Measurements from ENCODE around the gene KDM4C. TPM values are rescaled to one million over a fixed set of nuclear protein-coding genes. Genes with fewer than 3 reads are reported as not detected.

KDM4C gene
- total RNA-seq, 2 donors from 2014 or later = 11.0 to 11.9 TPM

DNA sequence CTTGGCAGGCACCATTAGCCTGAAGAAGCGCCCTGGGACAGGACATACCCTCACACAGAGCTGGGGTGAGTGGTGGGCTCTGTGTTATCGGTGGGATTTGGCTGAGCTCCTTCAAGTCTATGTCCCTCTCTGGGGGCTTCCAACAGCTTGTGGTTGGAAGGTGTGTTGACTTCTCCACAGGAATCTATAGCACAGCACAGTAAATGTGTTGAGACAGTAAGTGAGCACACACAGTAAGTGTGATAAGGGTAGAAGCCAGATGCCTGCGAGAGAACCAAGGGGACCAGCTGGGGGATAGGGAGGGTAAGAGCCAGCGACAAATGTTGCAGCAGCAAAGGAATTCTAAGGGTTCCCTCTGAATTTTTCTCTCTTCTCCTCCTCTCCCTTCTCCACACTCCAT is 448.0 kb downstream of the KDM4C start:
- Histone ChIP-seq H3K4me3 (no peak overlapping the region), H3K4me1 (no peaks in the 10 kb centered on the region), H3K36me3 (no peaks in the 10 kb centered on the region), H3K27ac (no peak overlapping the region), H3K9me3 (no peaks in the 10 kb centered on the region), H3K27me3 (no peaks in the 10 kb centered on the region)
- no peak for DNase-seq (ENCODE audit: low spot score)
- TF ChIP-seq, protein P1, sequence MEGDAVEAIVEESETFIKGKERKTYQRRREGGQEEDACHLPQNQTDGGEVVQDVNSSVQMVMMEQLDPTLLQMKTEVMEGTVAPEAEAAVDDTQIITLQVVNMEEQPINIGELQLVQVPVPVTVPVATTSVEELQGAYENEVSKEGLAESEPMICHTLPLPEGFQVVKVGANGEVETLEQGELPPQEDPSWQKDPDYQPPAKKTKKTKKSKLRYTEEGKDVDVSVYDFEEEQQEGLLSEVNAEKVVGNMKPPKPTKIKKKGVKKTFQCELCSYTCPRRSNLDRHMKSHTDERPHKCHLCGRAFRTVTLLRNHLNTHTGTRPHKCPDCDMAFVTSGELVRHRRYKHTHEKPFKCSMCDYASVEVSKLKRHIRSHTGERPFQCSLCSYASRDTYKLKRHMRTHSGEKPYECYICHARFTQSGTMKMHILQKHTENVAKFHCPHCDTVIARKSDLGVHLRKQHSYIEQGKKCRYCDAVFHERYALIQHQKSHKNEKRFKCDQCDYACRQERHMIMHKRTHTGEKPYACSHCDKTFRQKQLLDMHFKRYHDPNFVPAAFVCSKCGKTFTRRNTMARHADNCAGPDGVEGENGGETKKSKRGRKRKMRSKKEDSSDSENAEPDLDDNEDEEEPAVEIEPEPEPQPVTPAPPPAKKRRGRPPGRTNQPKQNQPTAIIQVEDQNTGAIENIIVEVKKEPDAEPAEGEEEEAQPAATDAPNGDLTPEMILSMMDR (IDR thresholded peaks at IDR 0.05) = no peak

DNA sequence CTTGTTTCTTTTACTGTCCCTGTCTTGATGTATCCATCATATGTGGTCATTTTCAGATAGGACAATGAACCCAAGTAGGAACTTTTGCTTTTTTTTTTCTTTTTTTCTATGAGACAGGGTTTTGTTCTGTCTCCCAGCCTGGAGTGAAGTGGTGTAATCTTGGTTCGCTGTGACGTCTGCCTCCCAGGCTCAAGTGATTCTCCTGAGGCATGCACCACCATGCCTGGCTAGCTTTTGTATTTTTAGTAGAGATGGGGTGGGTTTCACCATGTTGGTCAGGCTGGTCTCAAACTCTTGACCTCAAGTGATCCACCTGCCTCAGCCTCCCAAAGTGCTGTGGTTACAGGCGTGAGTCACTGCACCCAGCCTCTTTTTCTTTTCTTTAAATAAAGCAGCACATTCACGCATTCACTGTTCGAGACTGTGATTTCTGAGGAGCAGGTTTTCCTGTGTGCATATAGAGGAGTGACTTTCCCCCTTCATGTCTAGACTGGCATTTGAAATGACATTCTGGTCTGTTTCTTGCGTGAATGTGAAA is 448.5 kb downstream of the KDM4C start:
- no peak for DNase-seq (ENCODE audit: low spot score)
- Histone ChIP-seq H3K27me3 (no peaks in the 10 kb centered on the region), H3K27ac (no peak overlapping the region), H3K9me3 (no peaks in the 10 kb centered on the region), H3K4me1 (no peaks in the 10 kb centered on the region), H3K4me3 (no peak overlapping the region), H3K36me3 (no peaks in the 10 kb centered on the region)
- TF ChIP-seq, protein P1 (IDR thresholded peaks at IDR 0.05) = no peak

DNA sequence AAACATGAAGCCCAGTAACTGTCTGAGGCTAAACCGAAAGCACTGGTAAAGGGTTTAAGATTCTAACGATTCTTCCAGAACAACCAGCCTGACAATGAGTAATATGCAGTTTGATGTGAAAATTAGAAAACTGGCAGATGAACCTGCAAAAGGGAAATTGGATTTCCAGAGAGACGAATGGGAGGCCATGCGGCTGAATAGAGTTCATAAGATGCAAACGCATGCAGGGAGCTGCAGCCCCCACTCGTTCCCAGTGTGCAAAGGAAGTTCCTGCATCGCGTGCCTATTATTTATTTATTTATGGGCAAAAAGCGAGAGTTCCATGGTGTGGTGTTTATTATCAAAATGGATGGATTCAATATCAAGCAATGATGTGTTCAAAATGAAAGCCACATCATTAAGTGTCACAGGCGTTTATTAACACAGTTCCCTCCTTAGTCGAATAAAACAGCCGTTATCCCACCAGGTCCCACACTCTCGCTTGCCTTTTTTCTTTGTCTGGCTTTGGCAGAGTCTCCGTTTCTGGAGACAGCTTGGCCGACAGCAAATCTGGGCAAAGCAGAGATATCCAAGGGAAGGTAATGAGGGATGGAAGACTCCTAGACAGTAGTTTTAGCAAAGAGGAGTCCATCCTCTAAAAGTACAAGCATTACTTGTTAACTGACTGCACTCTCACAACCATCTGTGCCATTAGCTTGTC is 451.4 kb downstream of the KDM4C start:
- TF ChIP-seq, protein P1 (IDR thresholded peaks at IDR 0.05) = no peak
- Histone ChIP-seq H3K36me3 (no peaks in the 10 kb centered on the region), H3K27me3 (no peaks in the 10 kb centered on the region), H3K4me3 (no peak overlapping the region), H3K27ac (no peak overlapping the region), H3K4me1 (no peaks in the 10 kb centered on the region), H3K9me3 (no peaks in the 10 kb centered on the region)
- DNase-seq (ENCODE audit: low spot score) = no peak

DNA sequence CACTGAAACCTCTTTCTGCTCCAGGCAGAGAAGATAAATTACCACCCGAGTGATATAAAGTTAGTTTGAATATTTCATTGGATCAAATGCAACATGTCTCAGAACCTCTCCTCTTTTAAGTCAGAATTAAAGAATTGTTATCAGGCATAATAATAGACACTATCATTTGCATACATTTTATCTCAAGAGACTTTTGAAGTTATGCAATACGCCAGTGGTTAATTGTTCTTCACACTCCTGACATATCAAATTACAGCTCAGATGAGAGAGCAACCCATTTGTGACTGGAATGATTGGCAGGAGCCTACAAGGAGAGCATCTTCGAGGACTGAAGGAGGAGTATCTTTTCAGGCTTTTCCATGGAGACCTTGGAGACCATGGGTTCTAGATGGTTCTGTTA is 452.2 kb downstream of the KDM4C start:
- no peak overlapping the region for H3K27ac ChIP-seq
- TF ChIP-seq, protein P1 (IDR thresholded peaks at IDR 0.05) = no peak
- H3K4me3 ChIP-seq = no peak overlapping the region
- H3K4me1 ChIP-seq = no peaks in the 10 kb centered on the region
- no peaks in the 10 kb centered on the region for H3K9me3 ChIP-seq
- no peaks in the 10 kb centered on the region for H3K27me3 ChIP-seq
- H3K36me3 ChIP-seq = no peaks in the 10 kb centered on the region
- no peak for DNase-seq (ENCODE audit: low spot score)

DNA sequence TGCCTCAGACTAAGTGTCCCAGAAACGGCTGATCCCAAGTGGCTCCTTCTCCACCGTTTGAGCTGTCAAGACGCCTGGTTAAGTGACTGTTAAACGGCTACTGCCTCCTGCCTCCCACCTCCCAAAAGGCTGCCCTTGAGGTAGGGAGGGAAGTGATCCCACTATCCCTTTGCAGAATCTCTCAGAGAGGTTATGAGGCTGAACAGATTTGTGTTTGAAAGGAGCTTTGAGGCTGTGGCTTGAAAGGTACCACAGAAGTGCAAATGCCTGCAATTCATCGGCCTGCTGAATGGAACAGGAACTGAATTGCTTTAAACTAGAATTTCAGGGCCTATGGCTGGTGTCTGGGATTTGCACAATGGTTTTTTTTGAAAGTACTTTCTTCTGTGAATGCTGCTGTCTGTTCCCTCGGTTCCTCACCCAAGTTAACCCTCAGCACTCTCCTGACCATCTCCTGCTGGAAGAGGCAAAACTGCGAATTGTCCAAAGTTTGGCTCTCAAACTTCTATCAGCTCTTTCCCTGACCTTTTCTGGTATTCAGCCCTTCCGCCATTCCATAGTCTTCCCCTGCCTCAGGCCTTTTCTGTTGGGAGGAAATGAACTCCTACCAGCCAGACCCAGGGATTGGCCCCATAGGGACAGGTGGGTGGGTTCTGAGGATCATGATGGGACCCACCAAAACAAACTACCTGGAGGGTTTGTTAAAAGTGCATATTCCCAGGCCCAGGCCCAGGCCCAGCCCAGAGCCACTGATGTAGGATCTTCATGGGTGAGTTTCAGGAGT is 453.3 kb downstream of the KDM4C start:
- Histone ChIP-seq H3K4me1 (no peaks in the 10 kb centered on the region), H3K4me3 (no peak overlapping the region), H3K27me3 (no peaks in the 10 kb centered on the region), H3K36me3 (no peaks in the 10 kb centered on the region), H3K9me3 (no peaks in the 10 kb centered on the region), H3K27ac (no peak overlapping the region)
- no peak for DNase-seq (ENCODE audit: low spot score)
- TF ChIP-seq, protein P1 (IDR thresholded peaks at IDR 0.05) = no peak
